Measurements from ENCODE around the gene WDR27. TPM values are rescaled to one million over a fixed set of nuclear protein-coding genes. Genes with fewer than 3 reads are reported as not detected.
A peak's percentile ranks its signal among the peaks of the same experiment; 100 is the strongest.

WDR27 gene
- total RNA-seq = 27.4 and 27.7 TPM in 2 replicates
- 29.7 and 38.6 TPM in 2 replicates for polyA plus RNA-seq

DNA sequence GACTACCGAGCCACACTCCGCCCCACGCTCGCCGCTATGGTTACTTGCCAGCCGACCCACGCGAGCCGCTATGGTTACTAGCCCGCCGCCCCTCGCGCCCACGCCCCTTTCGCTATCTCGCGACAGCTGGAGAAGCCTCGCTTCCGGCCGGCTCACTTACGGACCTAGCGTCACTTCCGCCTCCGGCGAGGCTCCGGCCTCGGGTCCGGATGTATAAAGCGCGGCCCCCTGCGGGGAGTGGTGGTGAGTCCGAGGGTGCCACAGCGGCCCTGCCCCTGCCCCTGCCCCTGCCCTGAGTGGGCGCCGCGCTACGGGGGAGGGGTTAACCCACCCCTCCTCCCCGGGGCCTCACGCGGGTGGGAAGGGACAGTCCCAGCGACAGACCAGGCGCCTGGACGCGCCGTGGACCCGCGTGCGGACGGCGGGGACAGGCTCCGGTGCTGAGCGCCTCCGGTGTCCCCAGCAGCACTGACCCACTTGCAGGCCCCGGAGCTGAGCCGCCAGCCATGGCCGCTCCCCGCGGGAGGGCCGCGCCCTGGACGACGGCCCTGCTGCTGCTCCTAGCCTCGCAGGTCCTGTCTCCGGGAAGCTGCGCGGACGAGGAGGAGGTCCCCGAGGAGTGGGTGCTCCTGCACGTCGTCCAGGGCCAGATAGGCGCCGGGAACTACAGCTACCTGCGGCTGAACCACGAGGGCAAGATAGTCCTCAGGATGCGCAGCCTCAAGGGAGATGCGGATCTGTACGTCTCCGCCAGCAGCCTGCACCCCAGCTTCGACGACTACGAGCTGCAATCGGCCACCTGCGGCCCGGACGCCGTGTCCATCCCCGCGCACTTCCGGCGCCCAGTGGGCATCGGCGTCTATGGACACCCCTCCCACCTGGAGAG, at the start of gene WDR27, which contains the start of gene C6orf120:
TSS of gene WDR27 (minus strand) at position 76 of the 886 bp plus-strand sequence. CDS start 13,024 bp downstream, outside the sequence.
TSS of gene C6orf120 (plus strand) at position 173 of the 886 bp plus-strand sequence. CDS start at position 507, 334 bp downstream.
- H3K4me2 ChIP-seq = peak within 1 kb of the TSS; percentile 96
- peaks cover 11% of the 10 kb centered on the region for H4K20me1 ChIP-seq (ENCODE audit: insufficient read depth, poor library complexity, severe bottlenecking)
- H3K36me3 ChIP-seq (replicated peaks; ENCODE audit: insufficient read depth, low read depth) = no peaks in the 10 kb centered on the region
- TF ChIP-seq, protein P1, sequence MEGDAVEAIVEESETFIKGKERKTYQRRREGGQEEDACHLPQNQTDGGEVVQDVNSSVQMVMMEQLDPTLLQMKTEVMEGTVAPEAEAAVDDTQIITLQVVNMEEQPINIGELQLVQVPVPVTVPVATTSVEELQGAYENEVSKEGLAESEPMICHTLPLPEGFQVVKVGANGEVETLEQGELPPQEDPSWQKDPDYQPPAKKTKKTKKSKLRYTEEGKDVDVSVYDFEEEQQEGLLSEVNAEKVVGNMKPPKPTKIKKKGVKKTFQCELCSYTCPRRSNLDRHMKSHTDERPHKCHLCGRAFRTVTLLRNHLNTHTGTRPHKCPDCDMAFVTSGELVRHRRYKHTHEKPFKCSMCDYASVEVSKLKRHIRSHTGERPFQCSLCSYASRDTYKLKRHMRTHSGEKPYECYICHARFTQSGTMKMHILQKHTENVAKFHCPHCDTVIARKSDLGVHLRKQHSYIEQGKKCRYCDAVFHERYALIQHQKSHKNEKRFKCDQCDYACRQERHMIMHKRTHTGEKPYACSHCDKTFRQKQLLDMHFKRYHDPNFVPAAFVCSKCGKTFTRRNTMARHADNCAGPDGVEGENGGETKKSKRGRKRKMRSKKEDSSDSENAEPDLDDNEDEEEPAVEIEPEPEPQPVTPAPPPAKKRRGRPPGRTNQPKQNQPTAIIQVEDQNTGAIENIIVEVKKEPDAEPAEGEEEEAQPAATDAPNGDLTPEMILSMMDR (IDR thresholded peaks at IDR 0.05; ENCODE audit: poor library complexity) = peak; percentile 3
- TF ChIP-seq EZH2 (IDR thresholded peaks at IDR 0.05; ENCODE audit: borderline replicate concordance) = no peak
- TF ChIP-seq EZH2phosphoT487 (IDR thresholded peaks at IDR 0.05; ENCODE audit: low read depth, severe bottlenecking, unreplicated experiment) = no peak
- H3K27me3 ChIP-seq = no peaks in the 10 kb centered on the region
- peak within 1 kb of the TSS; percentile 96 for H3K27ac ChIP-seq
- peaks cover 67% of the 10 kb centered on the region for H3K79me2 ChIP-seq
- peak; percentile 98 for DNase-seq (ENCODE audit: low spot score)
- peaks cover 29% of the 10 kb centered on the region for H3K4me1 ChIP-seq (ENCODE audit: insufficient read depth)
- H3K9me3 ChIP-seq (ENCODE audit: low read depth) = no peaks in the 10 kb centered on the region
- WGBS (ENCODE audit: low lambda C conversion rate, missing lambda C conversion rate) = under 1% methylated on average over 86 of the region's 92 CpGs
- H3K4me3 ChIP-seq = peak within 1 kb of the TSS; percentile 70
- H2AFZ ChIP-seq = peak within 1 kb of the TSS; percentile 66
- H3K9me2 ChIP-seq (replicated peaks; ENCODE audit: insufficient read depth) = no peaks in the 10 kb centered on the region

DNA sequence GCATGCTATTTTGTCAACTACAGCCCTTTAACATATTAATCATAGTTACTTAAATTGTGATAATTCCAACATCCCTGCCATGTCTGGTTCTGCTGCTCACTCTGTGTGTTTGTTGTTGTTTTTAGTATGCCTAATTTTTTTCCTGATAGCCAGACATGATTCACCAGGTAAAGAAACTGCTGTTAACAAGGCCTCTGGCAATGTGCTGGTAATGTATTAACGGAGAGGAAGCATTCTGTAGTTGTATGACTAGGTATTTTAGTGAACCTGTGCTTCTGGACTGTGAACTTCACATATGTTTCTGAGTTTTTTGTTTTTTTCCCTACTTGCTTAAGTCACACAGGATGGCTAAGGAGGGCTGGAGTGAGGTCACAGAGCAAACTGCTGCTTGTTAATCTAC, 44.7 kb upstream of the WDR27 start:
- H2AFZ ChIP-seq = no peak overlapping the region

GRCh38 chr6:169745405-169745804, 43.6 kb upstream of the WDR27 start:
- Histone ChIP-seq H3K9me3 (ENCODE audit: low read depth) (no peaks in the 10 kb centered on the region), H3K27me3 (no peaks in the 10 kb centered on the region), H3K36me3 (replicated peaks; ENCODE audit: insufficient read depth, low read depth) (no peaks in the 10 kb centered on the region), H3K4me2 (no peak overlapping the region), H3K9me2 (replicated peaks; ENCODE audit: insufficient read depth) (no peaks in the 10 kb centered on the region), H3K79me2 (peaks cover 10% of the 10 kb centered on the region), H3K27ac (no peak overlapping the region), H2AFZ (no peak overlapping the region), H3K4me3 (no peak overlapping the region), H4K20me1 (ENCODE audit: insufficient read depth, poor library complexity, severe bottlenecking) (no peaks in the 10 kb centered on the region), H3K4me1 (ENCODE audit: insufficient read depth) (peaks cover 5% of the 10 kb centered on the region)
- TF ChIP-seq, protein P1 (IDR thresholded peaks at IDR 0.05; ENCODE audit: poor library complexity) = no peak
- TF ChIP-seq EZH2 (IDR thresholded peaks at IDR 0.05; ENCODE audit: borderline replicate concordance) = no peak
- no peak for TF ChIP-seq EZH2phosphoT487 (IDR thresholded peaks at IDR 0.05; ENCODE audit: low read depth, severe bottlenecking, unreplicated experiment)
- no peak for DNase-seq (ENCODE audit: low spot score)
- WGBS (ENCODE audit: low lambda C conversion rate, missing lambda C conversion rate) = 89% methylated on average over 3 of the region's 3 CpGs

More for the DNA sequence above, 44.7 kb upstream of the WDR27 start:
- no peaks in the 10 kb centered on the region for H3K36me3 ChIP-seq (replicated peaks; ENCODE audit: insufficient read depth, low read depth)
- H4K20me1 ChIP-seq (ENCODE audit: insufficient read depth, poor library complexity, severe bottlenecking) = no peaks in the 10 kb centered on the region
- no peaks in the 10 kb centered on the region for H3K9me2 ChIP-seq (replicated peaks; ENCODE audit: insufficient read depth)
- no peaks in the 10 kb centered on the region for H3K27me3 ChIP-seq
- peaks cover 17% of the 10 kb centered on the region for H3K79me2 ChIP-seq
- no peak overlapping the region for H3K27ac ChIP-seq
- TF ChIP-seq, protein P1 (IDR thresholded peaks at IDR 0.05; ENCODE audit: poor library complexity) = no peak
- no peak for DNase-seq (ENCODE audit: low spot score)
- H3K9me3 ChIP-seq (ENCODE audit: low read depth) = no peaks in the 10 kb centered on the region
- WGBS (ENCODE audit: low lambda C conversion rate, missing lambda C conversion rate) = 95% methylated on average over 1 of the region's 1 CpG
- peaks cover 7% of the 10 kb centered on the region for H3K4me1 ChIP-seq (ENCODE audit: insufficient read depth)
- H3K4me3 ChIP-seq = no peak overlapping the region
- H3K4me2 ChIP-seq = no peak overlapping the region
